Measurements from ENCODE around the gene RALGAPA1.

- TF ChIP-seq SP1 (IDR thresholded peaks at IDR 0.05): no peak
- no peak for TF ChIP-seq TARDBP (IDR thresholded peaks at IDR 0.05)
- no peak for TF ChIP-seq NFRKB (IDR thresholded peaks at IDR 0.05)
- TF ChIP-seq ARNT (IDR thresholded peaks at IDR 0.05): no peak
- TF ChIP-seq L3MBTL2 (conservative IDR thresholded peaks at IDR 0.05): no peak; the same call in 1 of the 2 replicates
- TF ChIP-seq FOXM1 (IDR thresholded peaks at IDR 0.05; ENCODE audit: borderline replicate concordance): no peak
- TF ChIP-seq SUZ12 (IDR thresholded peaks at IDR 0.05): no peak
- TF ChIP-seq ZNF384 (IDR thresholded peaks at IDR 0.05): no peak
- TF ChIP-seq LEF1 (IDR thresholded peaks at IDR 0.05; ENCODE audit: borderline replicate concordance): no peak
- no peak for TF ChIP-seq CTBP1 (IDR thresholded peaks at IDR 0.05; ENCODE audit: borderline replicate concordance)
- no peak for TF ChIP-seq ELF4 (IDR thresholded peaks at IDR 0.05)
- no peak for TF ChIP-seq FOXK2 (IDR thresholded peaks at IDR 0.05)
Measured at GRCh38 chr14:35534208-35534872, 274.8 kb downstream of the RALGAPA1 start.

Measured in HEK293T (cell line).